Natural killer cell (primary cell): ENCODE measurements around the gene UMOD. TPM values are rescaled to one million over a fixed set of nuclear protein-coding genes. Genes with fewer than 3 reads are reported as not detected.

Experiments
- ATAC-seq, 3 donors: fragments of 150-1000 bp in 2 of 3; fragments of 200-7000 bp in 1 of 3; cut with Tn5 transposase; 1 replicate in 1 of 3; 2 replicates in 2 of 3; pipeline ENCODE4 v1.10.0; 2021; ENCODE audit warnings: mild to moderate bottlenecking in 2 of 3, moderate library complexity in 2 of 3
- DNase-seq, 2 donors: peaks; one replicate each; pipeline versions ENCODE4 v3.0.0 to v3.0.0-alpha.2; 2013 to 2021; ENCODE audit warnings: mixed read lengths in 1 of 2
- H3K27ac ChIP-seq: one replicate; pipeline ENCODE4 v1.5.1; 2013; ENCODE audit warnings: mild to moderate bottlenecking, low read length
- H3K27me3 ChIP-seq: one replicate; pipeline ENCODE4 v1.6.1; 2013; ENCODE audit warnings: low read length; ENCODE audit not compliant: control insufficient read depth, insufficient read depth
- H3K36me3 ChIP-seq: one replicate; pipeline ENCODE4 v1.6.1; 2013; ENCODE audit warnings: low read length; ENCODE audit not compliant: control insufficient read depth, insufficient read depth
- H3K4me1 ChIP-seq: one replicate; pipeline ENCODE4 v1.6.1; 2013; ENCODE audit warnings: low read length; ENCODE audit not compliant: control insufficient read depth, insufficient read depth
- H3K4me3 ChIP-seq: one replicate; pipeline ENCODE4 v1.5.1; 2013; ENCODE audit warnings: low read length
- H3K9me3 ChIP-seq: one replicate; pipeline ENCODE4 v1.6.1; 2013; ENCODE audit warnings: low read length; ENCODE audit not compliant: control insufficient read depth, insufficient read depth
- H3K27ac Mint-ChIP-seq, 2 donors: one replicate each; pipeline ENCODE4 v1.8.0; 2022; ENCODE audit warnings: mild to moderate bottlenecking in 2 of 2, mixed read lengths in 2 of 2, moderate library complexity in 1 of 2
- H3K27me3 Mint-ChIP-seq, 2 donors: one replicate each; pipeline ENCODE4 v1.8.0; 2022; ENCODE audit warnings: low read depth in 2 of 2, mixed read lengths in 2 of 2
- H3K36me3 Mint-ChIP-seq: one replicate; pipeline ENCODE4 v1.8.0; 2022; ENCODE audit warnings: mixed read lengths
- H3K4me1 Mint-ChIP-seq, 2 donors: one replicate each; pipeline ENCODE4 v1.8.0; 2022; ENCODE audit warnings: mixed read lengths in 2 of 2
- H3K4me3 Mint-ChIP-seq: one replicate; pipeline ENCODE4 v1.8.0; 2022; ENCODE audit warnings: mild to moderate bottlenecking, moderate library complexity, mixed read lengths
- H3K9me3 Mint-ChIP-seq, 2 donors: one replicate each; pipeline ENCODE4 v1.8.0; 2022; ENCODE audit warnings: mixed read lengths in 2 of 2
- WGBS: methylation state at CpG from one replicate; pipeline ENCODE4 v1.1.7; 2013; ENCODE audit warnings: missing lambda C conversion rate; ENCODE audit not compliant: insufficient coverage; 5-methylcytosine and 5-hydroxymethylcytosine counted together
- intact Hi-C: fragments of 100-400 bp; cut with micrococcal nuclease; formaldehyde crosslinking; loops from one replicate; pipeline ENCODE4 v1.14.2; 2022
- total RNA-seq, 4 donors: library from RNA; stranded (reverse); fragments of 120-200 nt in 1 of 4; gene quantifications; one replicate each; pipeline versions ENCODE4 v1.2.3 to v1.2.4, GENCODE V29; 2013 to 2022
- TF ChIP-seq, protein P1 (sequence below): fragments of 200-600 bp; IDR thresholded peaks from one replicate; pipeline ENCODE4 v1.8.0; 2022; ENCODE audit warnings: antibody characterized with exemption

Gene UMOD
- total RNA-seq, 3 donors from 2014 or later (not counting 1 experiment from before 2014, with no cell fraction given), result not detected

GRCh38 chr16:20289571-20289970, 62.9 kb downstream of the UMOD start:
- intact Hi-C loops, result no loop called here
- ATAC-seq (no peak), DNase-seq (no peak)
- no peak overlapping the region for H3K27ac Mint-ChIP-seq
- no peaks in the 10 kb centered on the region for H3K9me3 Mint-ChIP-seq
- H3K4me3 ChIP-seq, result no peak overlapping the region
- no peaks in the 10 kb centered on the region for H3K4me1 ChIP-seq
- 68% methylated on average over 3 of the region's 3 CpGs for WGBS
- H3K36me3 ChIP-seq, result no peaks in the 10 kb centered on the region
- no peaks in the 10 kb centered on the region for H3K4me1 Mint-ChIP-seq
- H3K9me3 ChIP-seq, result no peaks in the 10 kb centered on the region
- TF ChIP-seq, protein P1, sequence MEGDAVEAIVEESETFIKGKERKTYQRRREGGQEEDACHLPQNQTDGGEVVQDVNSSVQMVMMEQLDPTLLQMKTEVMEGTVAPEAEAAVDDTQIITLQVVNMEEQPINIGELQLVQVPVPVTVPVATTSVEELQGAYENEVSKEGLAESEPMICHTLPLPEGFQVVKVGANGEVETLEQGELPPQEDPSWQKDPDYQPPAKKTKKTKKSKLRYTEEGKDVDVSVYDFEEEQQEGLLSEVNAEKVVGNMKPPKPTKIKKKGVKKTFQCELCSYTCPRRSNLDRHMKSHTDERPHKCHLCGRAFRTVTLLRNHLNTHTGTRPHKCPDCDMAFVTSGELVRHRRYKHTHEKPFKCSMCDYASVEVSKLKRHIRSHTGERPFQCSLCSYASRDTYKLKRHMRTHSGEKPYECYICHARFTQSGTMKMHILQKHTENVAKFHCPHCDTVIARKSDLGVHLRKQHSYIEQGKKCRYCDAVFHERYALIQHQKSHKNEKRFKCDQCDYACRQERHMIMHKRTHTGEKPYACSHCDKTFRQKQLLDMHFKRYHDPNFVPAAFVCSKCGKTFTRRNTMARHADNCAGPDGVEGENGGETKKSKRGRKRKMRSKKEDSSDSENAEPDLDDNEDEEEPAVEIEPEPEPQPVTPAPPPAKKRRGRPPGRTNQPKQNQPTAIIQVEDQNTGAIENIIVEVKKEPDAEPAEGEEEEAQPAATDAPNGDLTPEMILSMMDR, result no peak
- no peak overlapping the region for H3K4me3 Mint-ChIP-seq
- no peak overlapping the region for H3K27ac ChIP-seq
- H3K36me3 Mint-ChIP-seq, result no peaks in the 10 kb centered on the region
- peaks cover 0 to 7% of the 10 kb centered on the region in 2 donors for H3K27me3 Mint-ChIP-seq
- H3K27me3 ChIP-seq, result no peaks in the 10 kb centered on the region

GRCh38 chr16:20285993-20286499, 66.5 kb downstream of the UMOD start:
- DNase-seq (no peak), ATAC-seq (no peak)
- H3K36me3 ChIP-seq, result no peaks in the 10 kb centered on the region
- WGBS, result 57% methylated on average over 5 of the region's 6 CpGs
- Mint-ChIP-seq H3K9me3 (no peaks in the 10 kb centered on the region), H3K27ac (no peak overlapping the region), H3K4me1 (no peaks in the 10 kb centered on the region), H3K27me3 (peaks cover 0 to 9% of the 10 kb centered on the region in 2 donors), H3K4me3 (no peak overlapping the region), H3K36me3 (no peaks in the 10 kb centered on the region)
- intact Hi-C loops, result no loop called here
- H3K27me3 ChIP-seq, result no peaks in the 10 kb centered on the region
- H3K4me1 ChIP-seq, result no peaks in the 10 kb centered on the region
- H3K9me3 ChIP-seq, result no peaks in the 10 kb centered on the region
- TF ChIP-seq, protein P1, result no peak
- H3K27ac ChIP-seq, result no peak overlapping the region
- H3K4me3 ChIP-seq, result no peak overlapping the region

Other genes with a start within 250 kb of the UMOD start
- gene GP2, start 25.2 kb downstream of the UMOD start, total RNA-seq, result not detected
- gene PDILT, start 52.0 kb upstream of the UMOD start, total RNA-seq, result not detected
- not detected for gene ACSM5, start 56.8 kb upstream of the UMOD start, total RNA-seq
- gene ACSM2A, start 98.8 kb upstream of the UMOD start, total RNA-seq, result not detected
- gene ACSM2B, start 223.7 kb upstream of the UMOD start, total RNA-seq, result not detected